NCI-H2196 treated with DMSO at 0.1 percent for 48 hours (cell line): ENCODE measurements around the gene OR2T34.
"Not testable (repeated sequence)": the region's sequence is repeated elsewhere in the genome, so short reads cannot be mapped to it uniquely, and the experiment has no call there.

Experiments used
- DNase-seq: peaks from one replicate; lab custom pipeline; 2025; ENCODE audit not compliant: unreplicated experiment; lab: John Stamatoyannopoulos, UW

The OR2T34 gene

DNA sequence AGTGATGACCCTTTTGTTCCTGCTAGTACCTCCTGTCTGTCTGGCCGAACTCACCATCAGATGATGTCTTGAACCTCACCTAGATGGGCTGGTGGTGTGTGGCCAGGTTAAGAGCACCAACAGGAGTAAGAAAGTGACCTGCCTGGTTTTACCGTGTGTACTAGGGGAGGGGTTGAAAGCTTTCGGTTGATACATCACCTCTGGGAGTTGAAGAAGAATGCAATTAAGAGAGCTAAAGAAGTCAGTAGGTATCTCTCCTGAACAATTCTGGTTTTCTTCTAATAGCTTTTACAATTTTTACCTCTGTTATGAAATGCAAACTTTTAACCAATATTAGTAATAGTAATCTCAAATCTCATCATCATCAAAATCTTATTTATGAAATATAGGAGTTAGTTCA is 11.9 kb downstream of the OR2T34 start, which contains the start of gene OR2T29:
TSS of gene OR2T29 (minus strand) at position 101 of the 400 bp plus-strand sequence. CDS start 3,281 bp downstream, outside the sequence.
- DNase-seq, result not testable (repeated sequence)

DNA sequence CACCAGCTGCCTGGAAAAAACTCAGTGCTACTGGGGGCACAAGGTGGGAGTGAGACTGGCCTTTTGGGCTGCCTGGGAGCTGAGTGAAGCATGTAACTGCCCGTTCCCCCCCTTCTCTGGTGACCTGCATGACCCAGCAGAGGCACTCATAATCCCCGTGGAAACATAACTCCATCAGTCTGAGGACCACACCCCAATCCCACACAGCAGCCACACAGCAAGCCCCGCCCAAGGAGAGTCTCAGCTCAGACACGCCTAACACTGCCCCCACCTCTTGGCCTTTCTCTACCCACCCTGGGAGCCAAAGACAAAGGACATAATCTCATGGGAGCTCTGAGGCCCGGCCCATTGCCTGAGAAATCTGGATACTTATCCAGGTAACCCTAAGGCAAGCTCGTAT is 23.5 kb downstream of the OR2T34 start:
- DNase-seq, result not testable (repeated sequence)

DNA sequence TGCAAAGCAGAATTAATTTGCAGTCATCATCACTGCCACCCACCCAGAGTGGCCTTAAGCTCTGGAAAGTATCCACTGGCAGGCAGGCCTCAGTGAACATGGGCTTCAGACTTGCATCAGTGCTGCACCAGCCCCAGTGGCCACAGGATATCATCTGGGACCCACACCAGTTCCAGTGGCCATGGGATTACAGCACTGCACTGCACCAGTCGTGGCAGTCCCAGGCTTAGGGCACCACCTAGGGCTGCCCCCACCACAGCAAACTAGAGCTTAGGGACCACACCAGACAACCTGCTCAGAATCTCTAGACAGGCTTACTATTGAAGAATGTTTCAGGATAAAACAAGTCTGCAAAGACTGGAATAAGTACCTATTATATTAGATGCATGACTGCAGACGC is 27.2 kb downstream of the OR2T34 start:
- not testable (repeated sequence) for DNase-seq

DNA sequence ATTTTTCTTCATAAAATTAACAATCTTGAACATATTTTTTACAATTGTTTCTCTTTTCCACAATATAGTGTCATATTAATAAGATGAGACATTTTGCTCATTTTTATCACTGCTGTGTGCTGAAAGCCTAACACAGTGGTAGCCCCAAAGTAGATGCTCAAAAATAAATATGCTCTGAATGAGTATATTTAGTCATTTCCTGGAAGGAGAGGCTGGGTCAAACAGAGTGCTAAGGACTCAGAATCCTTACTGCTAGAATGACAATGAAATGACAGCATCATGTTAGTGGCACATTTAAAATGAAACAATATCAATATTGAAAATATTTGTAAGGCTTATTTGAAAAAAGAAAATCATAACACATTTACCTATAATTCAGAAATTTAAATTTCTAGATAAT is 37.1 kb downstream of the OR2T34 start:
- DNase-seq, result not testable (repeated sequence)
